GM23338 (cell line): ENCODE results near the gene PIP4K2B. TPM values are rescaled to one million over a fixed set of nuclear protein-coding genes. Genes with fewer than 3 reads are reported as not detected.

Experiments
- ATAC-seq: fragments of 200-7000 bp; cut with Tn5 transposase; 3 replicates; pipeline ENCODE4 v1.9.1; 2020
- DNase-seq: peaks from one replicate; pipeline ENCODE4 v3.0.0-alpha.2; 2015; ENCODE audit warnings: low spot score
- H2AFZ ChIP-seq: fragments of 200-600 bp; sonication (generic); 2 replicates; pipeline ENCODE4 v1.8.0; 2016; ENCODE audit warnings: antibody characterized with exemption, mild to moderate bottlenecking, moderate library complexity
- H3F3A ChIP-seq: fragments of 200-600 bp; sonication (generic); replicated peaks from 2 replicates; pipeline ENCODE4 v1.8.0; 2017; ENCODE audit warnings: antibody characterized with exemption, mixed run types, low read depth
- H3K27ac ChIP-seq: fragments of 200-600 bp; sonication (generic); 2 replicates; pipeline ENCODE4 v1.6.1; 2016; ENCODE audit warnings: low read depth
- H3K27me3 ChIP-seq: fragments of 200-600 bp; sonication (generic); 2 replicates; pipeline ENCODE4 v1.8.0; 2016; ENCODE audit warnings: mild to moderate bottlenecking, mixed run types, moderate library complexity; ENCODE audit not compliant: insufficient read depth
- H3K36me3 ChIP-seq: fragments of 200-600 bp; sonication (generic); 2 replicates; pipeline ENCODE4 v1.8.0; 2016; ENCODE audit warnings: mild to moderate bottlenecking; ENCODE audit not compliant: insufficient read depth
- H3K4me1 ChIP-seq: fragments of 200-600 bp; sonication (generic); 2 replicates; pipeline ENCODE4 v1.8.0; 2016; ENCODE audit warnings: mild to moderate bottlenecking, moderate library complexity; ENCODE audit not compliant: insufficient read depth
- H3K4me2 ChIP-seq: fragments of 200-600 bp; sonication (generic); 2 replicates; pipeline ENCODE4 v1.7.1; 2017; ENCODE audit warnings: mixed run types
- H3K4me3 ChIP-seq: fragments of 200-600 bp; sonication (generic); 2 replicates; pipeline ENCODE4 v1.6.1; 2016; ENCODE audit warnings: mixed run types
- H3K79me2 ChIP-seq: fragments of 200-600 bp; sonication (generic); replicated peaks from 2 replicates; pipeline ENCODE4 v1.8.0; 2017; ENCODE audit warnings: mild to moderate bottlenecking; ENCODE audit not compliant: insufficient read depth
- H3K9me2 ChIP-seq: fragments of 200-600 bp; sonication (generic); 2 replicates; pipeline ENCODE4 v1.8.0; 2017; ENCODE audit not compliant: insufficient read depth
- H4K20me1 ChIP-seq: fragments of 200-600 bp; sonication (generic); replicated peaks from 2 replicates; pipeline ENCODE4 v1.8.0; 2017; ENCODE audit warnings: mild to moderate bottlenecking; ENCODE audit not compliant: insufficient read depth
- H3K27ac Mint-ChIP-seq: 2 replicates; pipeline ENCODE4 v1.8.0; 2020; ENCODE audit warnings: inconsistent platforms, mild to moderate bottlenecking, moderate library complexity, mixed read lengths
- H3K27me3 Mint-ChIP-seq: 3 replicates; pipeline ENCODE4 v1.8.0; 2022; ENCODE audit warnings: low read depth, mild to moderate bottlenecking, moderate library complexity, mixed read lengths, inconsistent platforms; ENCODE audit not compliant: insufficient read depth, poor library complexity
- H3K36me3 Mint-ChIP-seq: 3 replicates; pipeline ENCODE4 v1.8.0; 2021; ENCODE audit warnings: low read depth, mild to moderate bottlenecking, inconsistent platforms, moderate library complexity, mixed read lengths
- H3K4me1 Mint-ChIP-seq: 3 replicates; pipeline ENCODE4 v1.8.0; 2020; ENCODE audit warnings: mild to moderate bottlenecking, inconsistent platforms, mixed read lengths
- H3K4me3 Mint-ChIP-seq: 3 replicates; pipeline ENCODE4 v1.8.0; 2021; ENCODE audit warnings: moderate library complexity, mild to moderate bottlenecking, inconsistent platforms, mixed read lengths
- H3K9me3 Mint-ChIP-seq: 3 replicates; pipeline ENCODE4 v1.8.0; 2020; ENCODE audit warnings: moderate library complexity, mild to moderate bottlenecking, inconsistent platforms, mixed read lengths
- CREB1 ChIP-seq: fragments of 250-450 bp; sonication (Bioruptor Pico); IDR thresholded peaks from 2 replicates; pipeline ENCODE4 v1.5.0; 2020; ENCODE audit warnings: low read depth, mild to moderate bottlenecking, moderate library complexity
- EZH2 ChIP-seq: fragments of 200-600 bp; sonication (generic); IDR thresholded peaks from one replicate; pipeline ENCODE4 v1.8.0; 2017; ENCODE audit warnings: antibody characterized with exemption, mild to moderate bottlenecking, low read depth; ENCODE audit not compliant: unreplicated experiment
- EZH2phosphoT487 ChIP-seq: fragments of 200-600 bp; sonication (generic); IDR thresholded peaks from one replicate; pipeline ENCODE4 v1.8.1; 2018; ENCODE audit warnings: antibody characterized with exemption; ENCODE audit not compliant: unreplicated experiment
- JUNB ChIP-seq: IDR thresholded peaks from one replicate; pipeline ENCODE4 v1.6.1; 2016; ENCODE audit warnings: antibody characterized with exemption; ENCODE audit not compliant: unreplicated experiment
- NANOG ChIP-seq: IDR thresholded peaks from 2 replicates; pipeline ENCODE4 v1.6.1; 2016; ENCODE audit warnings: antibody characterized with exemption, borderline replicate concordance
- POLR2AphosphoS5 ChIP-seq: IDR thresholded peaks from 2 replicates; pipeline ENCODE4 v1.6.1; 2016; ENCODE audit warnings: antibody characterized with exemption, low read depth
- STAT1 ChIP-seq: IDR thresholded peaks from one replicate; pipeline ENCODE4 v1.6.1; 2016; ENCODE audit warnings: antibody characterized with exemption; ENCODE audit not compliant: unreplicated experiment
- ZNF114 ChIP-seq: fragments of 250-450 bp; sonication (Bioruptor Pico); IDR thresholded peaks from 2 replicates; pipeline ENCODE4 v1.5.0; 2020; ENCODE audit warnings: mild to moderate bottlenecking, moderate library complexity
- ZNF331 ChIP-seq: fragments of 250-450 bp; sonication (Bioruptor Pico); IDR thresholded peaks from 2 replicates; pipeline ENCODE4 v1.5.0; 2020; ENCODE audit warnings: low read depth, mild to moderate bottlenecking, moderate library complexity
- polyA plus RNA-seq: library from polyadenylated mRNA; unstranded; fragments of >200 nt; fragmentation: Nextera tagmentation; extraction: Ambion mirVana; gene quantifications from 2 replicates; pipeline ENCODE4 v1.2.1, GENCODE V29; 2016
- total RNA-seq: library from RNA; depleted of rRNA; stranded (reverse); fragments of >200 nt; shearing (Covaris generic); gene quantifications from 2 replicates; pipeline ENCODE4 v1.2.3, GENCODE V29; 2014
- TF ChIP-seq, protein P1 (sequence below), 2 experiments: fragments of 200-600 bp in 1 of 2; sonication (generic) in 1 of 2; conservative IDR thresholded peaks; 2 replicates each; pipeline versions ENCODE4 v1.5.1 to v1.6.1; 2016 to 2017; ENCODE audit warnings: antibody characterized with exemption in 2 of 2, low read depth in 2 of 2, mild to moderate bottlenecking in 2 of 2, moderate library complexity in 1 of 2
- TF ChIP-seq, protein P2 (sequence below): fragments of 250-450 bp; sonication (Bioruptor Pico); IDR thresholded peaks from 2 replicates; pipeline ENCODE4 v1.5.0; 2020; ENCODE audit warnings: mild to moderate bottlenecking, moderate library complexity
- TF ChIP-seq, protein P3 (sequence below): IDR thresholded peaks from one replicate; pipeline ENCODE4 v1.6.1; 2018; ENCODE audit warnings: antibody characterized with exemption; ENCODE audit not compliant: unreplicated experiment
- TF ChIP-seq, protein P4 (sequence below): IDR thresholded peaks from 2 replicates; pipeline ENCODE4 v1.6.1; 2016; ENCODE audit warnings: antibody characterized with exemption

Gene PIP4K2B
- total and polyA plus RNA-seq, 2 experiments from 2014 or later, result 9.5 to 43.4 TPM

DNA sequence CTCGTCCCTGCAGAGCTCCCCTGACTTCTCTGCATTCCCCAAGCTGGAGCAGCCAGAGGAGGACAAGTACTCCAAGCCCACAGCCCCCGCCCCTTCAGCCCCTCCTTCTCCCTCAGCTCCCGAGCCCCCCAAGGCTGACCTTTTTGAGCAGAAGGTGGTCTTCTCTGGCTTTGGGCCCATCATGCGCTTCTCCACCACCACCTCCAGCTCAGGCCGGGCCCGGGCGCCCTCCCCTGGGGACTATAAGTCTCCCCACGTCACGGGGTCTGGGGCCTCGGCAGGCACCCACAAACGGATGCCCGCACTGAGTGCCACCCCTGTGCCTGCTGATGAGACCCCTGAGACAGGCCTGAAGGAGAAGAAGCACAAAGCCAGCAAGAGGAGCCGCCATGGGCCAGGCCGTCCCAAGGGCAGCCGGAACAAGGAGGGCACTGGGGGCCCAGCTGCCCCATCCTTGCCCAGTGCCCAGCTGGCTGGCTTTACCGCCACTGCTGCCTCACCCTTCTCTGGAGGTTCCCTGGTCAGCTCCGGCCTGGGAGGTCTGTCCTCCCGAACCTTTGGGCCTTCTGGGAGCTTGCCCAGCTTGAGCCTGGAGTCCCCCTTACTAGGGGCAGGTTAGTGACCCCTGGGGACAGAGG is 82.9 kb downstream of the PIP4K2B start:
- peaks cover 18% of the 10 kb centered on the region; the same call in 1 of the 2 replicates for H3K4me1 ChIP-seq
- H3K4me3 ChIP-seq, result no peak overlapping the region
- H3K36me3 ChIP-seq, result no peaks in the 10 kb centered on the region
- no peak overlapping the region for H3K27ac ChIP-seq
- no peaks in the 10 kb centered on the region for H3K9me2 ChIP-seq
- no peak overlapping the region for H3K4me2 ChIP-seq
- no peak for TF ChIP-seq NANOG
- TF ChIP-seq JUNB, result no peak
- TF ChIP-seq, protein P1, sequence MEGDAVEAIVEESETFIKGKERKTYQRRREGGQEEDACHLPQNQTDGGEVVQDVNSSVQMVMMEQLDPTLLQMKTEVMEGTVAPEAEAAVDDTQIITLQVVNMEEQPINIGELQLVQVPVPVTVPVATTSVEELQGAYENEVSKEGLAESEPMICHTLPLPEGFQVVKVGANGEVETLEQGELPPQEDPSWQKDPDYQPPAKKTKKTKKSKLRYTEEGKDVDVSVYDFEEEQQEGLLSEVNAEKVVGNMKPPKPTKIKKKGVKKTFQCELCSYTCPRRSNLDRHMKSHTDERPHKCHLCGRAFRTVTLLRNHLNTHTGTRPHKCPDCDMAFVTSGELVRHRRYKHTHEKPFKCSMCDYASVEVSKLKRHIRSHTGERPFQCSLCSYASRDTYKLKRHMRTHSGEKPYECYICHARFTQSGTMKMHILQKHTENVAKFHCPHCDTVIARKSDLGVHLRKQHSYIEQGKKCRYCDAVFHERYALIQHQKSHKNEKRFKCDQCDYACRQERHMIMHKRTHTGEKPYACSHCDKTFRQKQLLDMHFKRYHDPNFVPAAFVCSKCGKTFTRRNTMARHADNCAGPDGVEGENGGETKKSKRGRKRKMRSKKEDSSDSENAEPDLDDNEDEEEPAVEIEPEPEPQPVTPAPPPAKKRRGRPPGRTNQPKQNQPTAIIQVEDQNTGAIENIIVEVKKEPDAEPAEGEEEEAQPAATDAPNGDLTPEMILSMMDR (conservative IDR thresholded peaks at IDR 0.05; ENCODE audit: low read depth in 2 of 2), result no peak
- no peak for TF ChIP-seq ZNF114 (CRISPR knock-in tag)
- no peak for TF ChIP-seq STAT1
- no peak for TF ChIP-seq EZH2
- TF ChIP-seq, protein P2, sequence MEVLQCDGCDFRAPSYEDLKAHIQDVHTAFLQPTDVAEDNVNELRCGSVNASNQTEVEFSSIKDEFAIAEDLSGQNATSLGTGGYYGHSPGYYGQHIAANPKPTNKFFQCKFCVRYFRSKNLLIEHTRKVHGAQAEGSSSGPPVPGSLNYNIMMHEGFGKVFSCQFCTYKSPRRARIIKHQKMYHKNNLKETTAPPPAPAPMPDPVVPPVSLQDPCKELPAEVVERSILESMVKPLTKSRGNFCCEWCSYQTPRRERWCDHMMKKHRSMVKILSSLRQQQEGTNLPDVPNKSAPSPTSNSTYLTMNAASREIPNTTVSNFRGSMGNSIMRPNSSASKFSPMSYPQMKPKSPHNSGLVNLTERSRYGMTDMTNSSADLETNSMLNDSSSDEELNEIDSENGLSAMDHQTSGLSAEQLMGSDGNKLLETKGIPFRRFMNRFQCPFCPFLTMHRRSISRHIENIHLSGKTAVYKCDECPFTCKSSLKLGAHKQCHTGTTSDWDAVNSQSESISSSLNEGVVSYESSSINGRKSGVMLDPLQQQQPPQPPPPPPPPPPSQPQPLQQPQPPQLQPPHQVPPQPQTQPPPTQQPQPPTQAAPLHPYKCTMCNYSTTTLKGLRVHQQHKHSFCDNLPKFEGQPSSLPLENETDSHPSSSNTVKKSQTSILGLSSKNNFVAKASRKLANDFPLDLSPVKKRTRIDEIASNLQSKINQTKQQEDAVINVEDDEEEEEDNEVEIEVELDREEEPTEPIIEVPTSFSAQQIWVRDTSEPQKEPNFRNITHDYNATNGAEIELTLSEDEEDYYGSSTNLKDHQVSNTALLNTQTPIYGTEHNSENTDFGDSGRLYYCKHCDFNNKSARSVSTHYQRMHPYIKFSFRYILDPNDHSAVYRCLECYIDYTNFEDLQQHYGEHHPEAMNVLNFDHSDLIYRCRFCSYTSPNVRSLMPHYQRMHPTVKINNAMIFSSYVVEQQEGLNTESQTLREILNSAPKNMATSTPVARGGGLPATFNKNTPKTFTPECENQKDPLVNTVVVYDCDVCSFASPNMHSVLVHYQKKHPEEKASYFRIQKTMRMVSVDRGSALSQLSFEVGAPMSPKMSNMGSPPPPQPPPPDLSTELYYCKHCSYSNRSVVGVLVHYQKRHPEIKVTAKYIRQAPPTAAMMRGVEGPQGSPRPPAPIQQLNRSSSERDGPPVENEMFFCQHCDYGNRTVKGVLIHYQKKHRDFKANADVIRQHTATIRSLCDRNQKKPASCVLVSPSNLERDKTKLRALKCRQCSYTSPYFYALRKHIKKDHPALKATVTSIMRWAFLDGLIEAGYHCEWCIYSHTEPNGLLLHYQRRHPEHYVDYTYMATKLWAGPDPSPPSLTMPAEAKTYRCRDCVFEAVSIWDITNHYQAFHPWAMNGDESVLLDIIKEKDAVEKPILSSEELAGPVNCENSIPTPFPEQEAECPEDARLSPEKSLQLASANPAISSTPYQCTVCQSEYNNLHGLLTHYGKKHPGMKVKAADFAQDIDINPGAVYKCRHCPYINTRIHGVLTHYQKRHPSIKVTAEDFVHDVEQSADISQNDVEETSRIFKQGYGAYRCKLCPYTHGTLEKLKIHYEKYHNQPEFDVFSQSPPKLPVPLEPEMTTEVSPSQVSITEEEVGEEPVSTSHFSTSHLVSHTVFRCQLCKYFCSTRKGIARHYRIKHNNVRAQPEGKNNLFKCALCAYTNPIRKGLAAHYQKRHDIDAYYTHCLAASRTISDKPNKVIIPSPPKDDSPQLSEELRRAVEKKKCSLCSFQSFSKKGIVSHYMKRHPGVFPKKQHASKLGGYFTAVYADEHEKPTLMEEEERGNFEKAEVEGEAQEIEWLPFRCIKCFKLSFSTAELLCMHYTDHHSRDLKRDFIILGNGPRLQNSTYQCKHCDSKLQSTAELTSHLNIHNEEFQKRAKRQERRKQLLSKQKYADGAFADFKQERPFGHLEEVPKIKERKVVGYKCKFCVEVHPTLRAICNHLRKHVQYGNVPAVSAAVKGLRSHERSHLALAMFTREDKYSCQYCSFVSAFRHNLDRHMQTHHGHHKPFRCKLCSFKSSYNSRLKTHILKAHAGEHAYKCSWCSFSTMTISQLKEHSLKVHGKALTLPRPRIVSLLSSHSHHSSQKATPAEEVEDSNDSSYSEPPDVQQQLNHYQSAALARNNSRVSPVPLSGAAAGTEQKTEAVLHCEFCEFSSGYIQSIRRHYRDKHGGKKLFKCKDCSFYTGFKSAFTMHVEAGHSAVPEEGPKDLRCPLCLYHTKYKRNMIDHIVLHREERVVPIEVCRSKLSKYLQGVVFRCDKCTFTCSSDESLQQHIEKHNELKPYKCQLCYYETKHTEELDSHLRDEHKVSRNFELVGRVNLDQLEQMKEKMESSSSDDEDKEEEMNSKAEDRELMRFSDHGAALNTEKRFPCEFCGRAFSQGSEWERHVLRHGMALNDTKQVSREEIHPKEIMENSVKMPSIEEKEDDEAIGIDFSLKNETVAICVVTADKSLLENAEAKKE (CRISPR knock-in tag), result no peak
- no peak for TF ChIP-seq EZH2phosphoT487
- no peak for TF ChIP-seq CREB1 (CRISPR knock-in tag)
- TF ChIP-seq, protein P3, sequence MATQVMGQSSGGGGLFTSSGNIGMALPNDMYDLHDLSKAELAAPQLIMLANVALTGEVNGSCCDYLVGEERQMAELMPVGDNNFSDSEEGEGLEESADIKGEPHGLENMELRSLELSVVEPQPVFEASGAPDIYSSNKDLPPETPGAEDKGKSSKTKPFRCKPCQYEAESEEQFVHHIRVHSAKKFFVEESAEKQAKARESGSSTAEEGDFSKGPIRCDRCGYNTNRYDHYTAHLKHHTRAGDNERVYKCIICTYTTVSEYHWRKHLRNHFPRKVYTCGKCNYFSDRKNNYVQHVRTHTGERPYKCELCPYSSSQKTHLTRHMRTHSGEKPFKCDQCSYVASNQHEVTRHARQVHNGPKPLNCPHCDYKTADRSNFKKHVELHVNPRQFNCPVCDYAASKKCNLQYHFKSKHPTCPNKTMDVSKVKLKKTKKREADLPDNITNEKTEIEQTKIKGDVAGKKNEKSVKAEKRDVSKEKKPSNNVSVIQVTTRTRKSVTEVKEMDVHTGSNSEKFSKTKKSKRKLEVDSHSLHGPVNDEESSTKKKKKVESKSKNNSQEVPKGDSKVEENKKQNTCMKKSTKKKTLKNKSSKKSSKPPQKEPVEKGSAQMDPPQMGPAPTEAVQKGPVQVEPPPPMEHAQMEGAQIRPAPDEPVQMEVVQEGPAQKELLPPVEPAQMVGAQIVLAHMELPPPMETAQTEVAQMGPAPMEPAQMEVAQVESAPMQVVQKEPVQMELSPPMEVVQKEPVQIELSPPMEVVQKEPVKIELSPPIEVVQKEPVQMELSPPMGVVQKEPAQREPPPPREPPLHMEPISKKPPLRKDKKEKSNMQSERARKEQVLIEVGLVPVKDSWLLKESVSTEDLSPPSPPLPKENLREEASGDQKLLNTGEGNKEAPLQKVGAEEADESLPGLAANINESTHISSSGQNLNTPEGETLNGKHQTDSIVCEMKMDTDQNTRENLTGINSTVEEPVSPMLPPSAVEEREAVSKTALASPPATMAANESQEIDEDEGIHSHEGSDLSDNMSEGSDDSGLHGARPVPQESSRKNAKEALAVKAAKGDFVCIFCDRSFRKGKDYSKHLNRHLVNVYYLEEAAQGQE, result no peak
- TF ChIP-seq POLR2AphosphoS5, result no peak
- TF ChIP-seq, protein P4, sequence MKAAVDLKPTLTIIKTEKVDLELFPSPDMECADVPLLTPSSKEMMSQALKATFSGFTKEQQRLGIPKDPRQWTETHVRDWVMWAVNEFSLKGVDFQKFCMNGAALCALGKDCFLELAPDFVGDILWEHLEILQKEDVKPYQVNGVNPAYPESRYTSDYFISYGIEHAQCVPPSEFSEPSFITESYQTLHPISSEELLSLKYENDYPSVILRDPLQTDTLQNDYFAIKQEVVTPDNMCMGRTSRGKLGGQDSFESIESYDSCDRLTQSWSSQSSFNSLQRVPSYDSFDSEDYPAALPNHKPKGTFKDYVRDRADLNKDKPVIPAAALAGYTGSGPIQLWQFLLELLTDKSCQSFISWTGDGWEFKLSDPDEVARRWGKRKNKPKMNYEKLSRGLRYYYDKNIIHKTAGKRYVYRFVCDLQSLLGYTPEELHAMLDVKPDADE, result no peak
- no peak for TF ChIP-seq ZNF331 (CRISPR knock-in tag)
- DNase-seq (no peak), ATAC-seq (no peak)
- H4K20me1 ChIP-seq, result peaks cover 3% of the 10 kb centered on the region; the same call in 1 of the 2 replicates
- Mint-ChIP-seq H3K27me3 (peaks cover 33% of the 10 kb centered on the region), H3K36me3 (peaks cover 14% of the 10 kb centered on the region), H3K4me3 (no peak overlapping the region), H3K9me3 (no peaks in the 10 kb centered on the region; the same call in 1 of the 3 replicates), H3K27ac (no peak overlapping the region), H3K4me1 (peaks cover 75% of the 10 kb centered on the region)
- no peak overlapping the region for H2AFZ ChIP-seq
- peaks cover 31% of the 10 kb centered on the region for H3K27me3 ChIP-seq
- no peaks in the 10 kb centered on the region for H3K79me2 ChIP-seq
- peaks cover 15% of the 10 kb centered on the region for H3F3A ChIP-seq
